CD4-positive, alpha-beta T cell treated with Interferon gamma for 1 hour (primary cell): ENCODE results near the gene CYB5A.
A peak's percentile ranks its signal among the peaks of the same experiment; 100 is the strongest.

Source experiments
- DNase-seq: peaks from one replicate; pipeline ENCODE4 v3.0.0-alpha.2; 2020

Gene CYB5A

DNA sequence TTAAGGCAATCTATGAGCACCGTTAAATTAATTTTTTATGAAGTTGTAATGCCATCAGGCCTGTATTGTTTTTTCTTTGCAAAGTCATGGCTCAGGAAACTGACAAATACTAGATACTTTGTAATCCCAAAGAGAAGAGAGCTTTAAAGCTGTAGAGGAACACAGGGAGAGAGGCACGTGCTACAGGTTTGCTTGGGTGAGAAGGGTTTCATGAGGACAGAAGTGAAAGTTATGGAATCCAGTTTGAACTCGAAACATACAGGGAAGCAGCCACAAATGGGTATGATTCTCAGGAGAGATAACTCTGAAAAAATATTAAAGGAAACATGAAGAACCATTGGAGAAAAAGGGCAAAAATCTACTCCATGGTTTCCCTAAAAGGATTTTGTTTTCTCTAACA, 49.8 kb downstream of the CYB5A start:
- no peak for DNase-seq

DNA sequence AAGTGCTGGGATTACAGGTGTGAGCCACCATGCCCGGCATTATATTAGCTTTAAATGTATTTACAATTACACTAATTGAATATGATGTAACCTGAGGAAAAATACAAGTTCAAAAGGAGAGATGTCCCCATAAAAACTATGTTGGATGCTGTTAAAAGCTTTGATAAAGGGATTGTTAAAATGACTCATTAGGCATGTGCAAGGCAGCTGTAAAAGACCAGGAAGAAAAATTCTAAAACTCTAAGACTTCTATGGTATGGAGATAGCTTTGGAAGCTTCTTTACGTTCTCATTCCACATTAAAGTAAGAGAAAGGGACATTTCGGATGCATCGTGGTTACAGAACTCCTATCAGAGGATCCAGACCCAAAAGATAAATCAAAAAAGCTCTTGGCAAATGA, 50.3 kb downstream of the CYB5A start:
- no peak for DNase-seq

DNA sequence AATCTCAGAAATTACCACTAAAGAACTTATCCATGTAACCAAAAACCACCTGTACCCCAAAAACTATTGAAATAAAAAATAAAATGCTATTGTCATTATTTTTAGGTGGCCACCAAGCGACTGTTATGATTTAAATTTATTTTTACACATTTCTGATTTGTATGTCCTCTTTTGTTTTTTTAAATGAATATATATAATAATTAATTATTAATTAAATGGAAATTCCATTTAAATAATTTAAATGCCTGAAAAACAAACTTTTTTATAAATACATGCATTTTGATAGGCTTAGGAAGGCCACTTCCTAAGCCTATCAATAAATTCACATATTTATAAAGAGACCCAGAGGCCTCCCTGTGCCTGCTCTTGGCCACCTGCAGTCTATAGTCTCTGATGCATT, 52.2 kb downstream of the CYB5A start:
- DNase-seq, result no peak

DNA sequence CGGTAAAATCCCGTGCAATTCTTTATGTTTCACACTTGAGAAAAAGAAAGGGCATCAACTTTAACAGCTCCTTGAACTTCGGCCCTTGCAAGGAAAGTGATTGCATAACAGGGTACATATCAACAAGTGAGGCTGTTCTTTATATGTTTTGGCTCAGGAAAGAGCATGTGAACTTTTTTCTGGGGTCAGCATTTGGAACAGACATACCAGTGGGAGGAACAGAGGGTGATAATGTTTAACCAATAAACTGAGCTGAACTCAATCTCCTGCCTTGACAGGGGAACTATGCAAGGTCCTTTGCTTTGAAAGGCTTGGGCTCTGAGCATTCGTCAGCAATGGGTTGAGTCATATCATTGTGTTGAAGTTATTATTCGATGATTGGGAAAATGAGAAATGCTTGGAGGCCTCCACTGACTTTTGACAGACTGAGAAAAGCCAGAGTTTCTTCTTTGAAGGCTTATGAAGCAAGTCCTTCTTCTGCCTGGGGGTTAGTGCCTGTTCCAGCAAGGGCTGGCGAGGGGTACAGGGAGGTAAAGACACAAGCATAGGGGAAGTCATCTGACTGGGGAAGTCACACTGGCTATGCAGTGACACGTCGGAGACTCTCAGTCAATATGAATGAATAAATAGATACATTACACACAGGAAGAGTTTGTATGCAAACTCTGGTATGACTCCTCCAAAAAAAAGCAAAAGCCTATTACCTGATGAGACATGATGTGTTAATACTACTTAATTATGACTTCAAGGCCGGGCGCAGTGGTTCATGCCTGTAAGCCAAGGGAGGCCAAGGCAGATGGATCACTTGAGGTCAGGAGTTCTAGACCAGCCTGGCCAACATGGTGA, 57.2 kb downstream of the CYB5A start:
- peak; percentile 4 for DNase-seq

DNA sequence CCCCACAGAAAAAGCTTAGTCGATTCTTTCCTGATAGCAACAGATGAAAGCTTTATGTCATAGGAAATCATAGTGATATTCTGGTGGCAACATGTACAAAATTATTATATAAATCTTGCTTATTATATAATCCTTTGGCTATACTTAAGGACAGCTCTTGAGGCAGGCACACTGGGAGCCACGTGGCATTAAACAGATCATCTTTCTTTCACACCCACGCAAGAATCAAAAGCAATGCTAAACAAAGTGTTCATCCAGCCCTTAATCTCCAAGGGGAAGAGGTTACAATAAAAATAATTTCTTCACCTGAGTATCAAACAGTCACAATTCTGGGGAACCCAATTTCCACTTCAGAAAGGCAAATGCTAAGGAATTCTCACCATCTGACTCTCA, 57.8 kb downstream of the CYB5A start:
- no peak for DNase-seq

DNA sequence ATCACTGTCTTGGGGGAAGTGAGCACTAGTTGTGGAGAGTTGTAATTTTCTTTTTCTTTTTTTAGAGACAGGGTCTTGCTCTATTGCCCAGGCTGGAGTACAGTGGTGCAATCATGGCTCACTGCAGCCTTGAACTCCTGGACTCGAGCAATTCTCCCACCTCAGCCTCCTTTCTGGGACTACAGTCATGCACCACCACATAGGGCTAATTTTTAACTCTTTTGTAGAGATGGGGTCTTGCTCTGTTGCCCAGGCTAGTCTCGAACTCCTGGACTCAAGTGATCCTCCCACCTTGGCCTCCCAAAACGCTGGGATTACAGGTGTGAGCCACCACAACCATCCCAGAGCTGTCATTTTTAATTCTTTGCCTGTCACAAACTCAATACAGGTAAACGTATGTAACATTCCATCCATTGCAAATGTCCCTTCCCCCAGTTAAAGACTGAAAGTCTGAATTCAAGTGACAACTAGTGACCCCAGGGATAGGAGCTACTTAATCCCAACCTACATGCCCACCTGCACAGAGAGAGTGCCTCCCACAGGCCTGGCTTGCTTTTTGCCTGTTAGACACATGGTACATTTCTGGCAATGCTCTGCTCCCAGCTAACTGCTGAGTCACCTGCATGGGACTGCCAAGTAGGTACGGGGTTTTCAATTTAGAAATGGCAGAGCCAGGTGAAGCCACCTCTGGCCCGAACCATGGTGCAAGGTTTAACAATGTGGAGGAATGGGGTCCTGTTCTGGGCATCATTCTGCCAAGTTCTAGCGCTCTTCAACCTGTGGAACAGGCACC, 60.6 kb downstream of the CYB5A start:
- DNase-seq, result no peak

DNA sequence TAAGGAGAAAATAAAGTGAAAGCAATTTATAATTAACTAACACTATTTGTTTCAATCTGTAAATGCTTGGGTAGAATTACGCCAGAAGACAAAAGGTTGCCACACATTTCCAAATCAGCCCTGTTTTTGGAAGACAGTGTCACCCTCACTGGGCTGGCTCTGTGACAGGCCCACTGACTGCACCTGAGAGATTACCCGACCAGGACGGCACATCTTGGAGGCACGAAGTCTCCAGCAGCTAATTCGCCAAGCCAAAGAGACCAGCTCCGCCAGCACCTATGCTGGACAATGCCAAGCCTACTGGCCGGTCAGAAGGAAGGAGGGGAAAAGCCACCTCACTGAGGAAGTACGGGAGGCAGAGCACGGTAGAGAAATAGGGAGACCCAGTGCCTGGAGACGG, 61.9 kb downstream of the CYB5A start:
- DNase-seq, result no peak

DNA sequence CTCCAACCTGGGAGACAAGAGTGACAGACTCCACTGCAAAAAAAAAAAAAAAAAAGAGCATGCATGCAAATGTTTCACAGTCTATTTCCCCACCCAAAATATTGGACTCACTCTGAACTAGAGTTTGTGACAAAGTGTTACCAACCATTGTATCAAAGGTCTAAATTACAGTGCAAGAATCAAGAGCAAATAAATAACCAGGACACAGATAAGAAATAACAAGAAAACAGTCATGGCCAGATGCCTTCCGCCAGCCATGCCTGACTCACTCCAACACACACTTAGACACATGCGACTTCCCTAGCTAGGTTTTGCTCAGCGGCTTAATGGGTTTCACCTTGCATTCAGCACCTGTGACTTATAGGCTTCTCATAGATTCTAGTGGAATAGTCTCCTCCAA, 62.8 kb downstream of the CYB5A start:
- no peak for DNase-seq

DNA sequence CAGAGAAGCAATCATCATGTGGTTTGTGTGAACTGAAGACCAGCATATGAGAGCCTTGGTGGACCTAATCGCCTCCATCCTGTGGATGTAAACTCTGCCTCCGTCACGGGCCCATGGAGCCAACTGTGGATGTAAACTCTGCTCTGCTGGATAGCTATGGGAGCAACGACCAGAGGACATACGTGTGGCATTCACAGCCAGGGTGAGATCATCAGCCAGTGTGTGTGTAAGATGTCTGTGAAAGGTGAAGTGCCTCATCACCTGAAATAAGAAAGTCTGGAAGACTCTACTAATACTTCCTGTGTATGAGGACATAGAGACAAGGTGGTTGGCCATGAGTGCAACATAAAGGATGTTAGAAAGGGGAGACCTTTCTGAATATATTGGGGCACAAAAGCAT, 63.5 kb downstream of the CYB5A start:
- DNase-seq, result no peak

DNA sequence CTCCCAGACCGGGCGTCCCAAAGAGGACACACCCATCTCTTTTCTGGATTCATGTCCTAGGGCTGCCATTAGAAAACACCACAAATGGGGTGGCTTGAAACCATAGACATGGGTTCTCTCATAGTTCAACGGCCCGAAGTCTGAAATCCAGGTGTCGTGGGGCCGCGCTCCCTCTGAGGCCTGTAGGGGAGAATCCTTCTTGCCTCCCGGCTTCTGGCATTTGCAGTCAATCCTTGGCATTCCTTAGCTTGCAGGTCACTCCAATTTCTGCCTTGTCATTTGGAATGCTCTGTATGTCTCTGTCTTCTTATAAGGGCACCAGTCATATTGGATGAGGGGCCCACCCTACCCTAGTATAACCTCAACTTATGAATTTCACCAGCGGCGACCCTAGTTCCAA, 65.1 kb downstream of the CYB5A start:
- DNase-seq, result no peak

DNA sequence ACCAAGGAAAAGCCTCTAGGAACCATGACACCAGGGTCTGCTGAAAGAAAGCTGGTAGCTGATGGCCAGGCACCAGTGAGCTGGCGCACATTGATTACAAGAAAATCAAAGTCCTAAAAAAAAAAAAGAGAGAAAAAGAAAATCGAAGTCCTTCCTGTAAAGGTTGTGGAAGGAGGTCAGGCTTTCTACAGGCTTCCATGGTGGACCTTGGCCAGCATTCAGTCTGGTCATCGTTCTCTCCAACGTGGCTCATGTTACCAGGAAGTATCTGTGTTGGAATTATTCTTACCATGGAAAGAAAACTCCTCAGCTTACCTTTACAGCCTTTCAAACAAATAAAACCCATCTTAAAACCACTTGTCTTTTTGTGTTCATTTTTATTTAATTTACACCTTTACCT, 65.6 kb downstream of the CYB5A start:
- DNase-seq, result no peak

DNA sequence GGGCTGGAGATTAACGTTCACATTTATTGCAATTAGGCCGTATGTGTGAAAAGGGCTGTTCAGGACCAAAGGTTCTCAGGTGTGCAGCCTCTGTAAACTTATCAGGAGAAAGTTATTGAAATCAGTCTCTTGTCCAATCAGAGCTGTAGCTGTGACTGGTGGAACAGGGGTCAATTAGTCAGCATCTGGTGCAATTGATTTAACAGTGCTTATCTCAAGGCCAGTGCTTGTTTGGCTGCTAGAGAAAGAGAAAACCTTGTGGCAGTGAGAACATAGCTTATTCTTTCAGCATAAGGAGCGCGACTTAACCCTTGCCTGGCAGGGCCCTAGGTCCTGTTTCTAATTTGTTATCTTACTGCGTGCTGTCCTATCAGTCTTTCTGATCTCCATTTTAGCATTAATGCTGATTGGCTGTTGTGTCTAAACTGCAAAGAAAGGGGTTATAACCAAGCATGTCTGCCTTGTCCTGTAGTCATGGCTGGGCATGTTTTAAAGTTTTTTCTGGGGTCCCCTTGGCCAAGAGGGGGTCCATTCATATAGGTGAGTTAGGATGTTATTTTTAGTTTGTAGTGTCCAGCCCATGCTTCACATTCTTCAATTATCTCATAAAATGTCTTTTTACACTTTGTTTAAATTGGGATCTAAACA, 66.4 kb downstream of the CYB5A start:
- no peak for DNase-seq

DNA sequence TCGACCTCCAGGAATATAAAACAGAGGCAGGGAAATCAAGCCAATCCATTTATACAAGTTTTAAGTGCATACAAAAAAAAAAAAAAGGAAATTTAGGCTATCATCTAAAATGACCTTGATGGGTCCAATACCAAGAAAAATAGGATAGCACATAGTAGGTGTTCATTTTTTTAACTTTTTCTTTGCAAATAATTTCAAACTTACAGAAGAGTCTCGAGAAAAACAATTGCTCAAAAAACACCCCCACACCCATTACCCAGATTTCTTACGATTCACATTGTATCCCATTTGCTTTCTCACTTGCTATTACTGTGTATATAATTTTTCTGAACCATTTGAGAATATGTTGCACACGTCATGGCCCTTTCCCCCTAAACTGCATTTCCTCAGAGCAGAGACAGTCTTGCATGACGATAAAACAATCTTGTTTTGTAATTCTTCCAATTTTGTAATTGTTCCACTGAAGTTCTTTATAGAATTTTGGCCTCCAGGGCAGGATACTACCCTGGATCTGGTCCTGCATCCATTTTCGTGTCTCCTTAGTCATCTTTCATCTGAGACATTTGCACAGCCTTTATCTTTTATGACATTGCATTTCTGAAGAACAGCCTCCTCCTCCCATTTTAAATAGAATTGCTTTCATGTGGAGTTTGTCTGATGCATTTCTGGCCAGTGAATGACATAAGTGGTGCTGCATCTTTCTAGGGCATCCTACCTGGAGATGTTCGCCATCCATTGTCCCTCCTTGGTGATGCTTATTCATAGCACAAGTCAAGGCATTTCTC, 68.9 kb downstream of the CYB5A start:
- no peak for DNase-seq

DNA sequence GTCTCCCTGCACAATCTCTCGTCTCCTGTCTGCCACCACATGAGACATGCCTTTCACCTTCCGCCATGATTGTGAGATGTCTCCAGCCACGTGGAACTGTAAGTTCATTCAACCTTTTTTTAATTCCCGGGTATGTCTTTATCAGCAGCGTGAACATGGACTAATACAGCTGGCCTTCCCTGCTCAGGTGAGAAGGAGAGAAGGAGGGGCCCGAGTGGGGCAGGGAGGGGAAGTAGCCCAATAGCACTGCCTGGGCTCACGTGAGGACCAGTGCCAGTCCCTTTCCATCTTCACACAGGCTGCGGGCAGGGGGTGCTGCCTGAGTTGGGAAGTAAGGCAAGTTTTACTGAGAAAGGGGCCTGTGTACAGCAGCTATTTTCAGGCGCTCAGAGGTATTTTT, 70.7 kb downstream of the CYB5A start:
- no peak for DNase-seq

DNA sequence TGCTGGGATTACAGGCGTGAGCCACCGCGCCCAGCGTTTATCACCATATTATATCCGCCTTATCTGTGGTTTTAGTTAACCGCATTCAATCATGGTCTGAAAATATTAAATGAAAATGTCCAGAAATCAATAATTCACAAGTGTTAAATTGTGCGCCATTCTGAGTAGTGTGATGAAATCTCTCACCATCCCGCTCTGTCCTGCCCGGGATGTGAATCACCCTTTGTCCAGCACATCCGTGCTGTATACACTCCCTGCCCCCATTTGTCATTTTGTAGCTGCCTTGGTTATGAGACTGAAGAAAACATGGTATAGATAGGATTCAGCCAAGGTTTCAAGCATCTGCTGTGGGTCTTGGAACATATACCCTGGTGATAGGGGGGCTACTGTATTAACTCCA, 72.7 kb downstream of the CYB5A start:
- DNase-seq, result no peak

DNA sequence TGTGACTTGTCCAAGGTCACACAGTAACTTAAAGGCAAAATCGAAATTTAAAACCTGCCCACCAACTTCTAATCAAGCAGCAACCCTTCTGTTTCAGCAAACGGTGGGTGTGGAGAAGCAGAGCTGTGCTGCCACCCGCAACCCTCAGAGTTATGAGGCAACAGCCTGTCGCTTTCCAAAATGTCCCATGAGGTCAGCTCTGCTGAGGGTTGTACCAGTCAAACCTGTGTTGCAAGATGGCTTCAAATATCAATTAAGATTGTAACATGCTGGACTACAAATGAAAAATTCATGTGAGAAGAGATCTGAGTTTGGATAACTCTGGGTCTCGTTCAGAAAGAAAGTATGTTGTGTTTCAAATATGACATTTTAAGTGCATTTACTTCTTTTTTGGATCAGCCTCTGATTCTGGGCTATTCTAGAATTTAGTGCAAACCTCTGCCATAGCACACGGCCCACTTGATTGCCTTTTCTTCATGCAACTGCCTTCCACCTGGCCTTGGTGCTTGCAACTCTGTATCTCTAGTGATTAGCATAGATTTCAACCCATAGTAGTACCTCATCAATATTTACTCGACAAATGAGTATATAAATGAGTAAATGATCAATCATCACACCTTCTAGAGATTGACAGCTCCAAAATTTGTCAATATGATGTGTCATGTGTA, 74.2 kb downstream of the CYB5A start:
- DNase-seq, result no peak

DNA sequence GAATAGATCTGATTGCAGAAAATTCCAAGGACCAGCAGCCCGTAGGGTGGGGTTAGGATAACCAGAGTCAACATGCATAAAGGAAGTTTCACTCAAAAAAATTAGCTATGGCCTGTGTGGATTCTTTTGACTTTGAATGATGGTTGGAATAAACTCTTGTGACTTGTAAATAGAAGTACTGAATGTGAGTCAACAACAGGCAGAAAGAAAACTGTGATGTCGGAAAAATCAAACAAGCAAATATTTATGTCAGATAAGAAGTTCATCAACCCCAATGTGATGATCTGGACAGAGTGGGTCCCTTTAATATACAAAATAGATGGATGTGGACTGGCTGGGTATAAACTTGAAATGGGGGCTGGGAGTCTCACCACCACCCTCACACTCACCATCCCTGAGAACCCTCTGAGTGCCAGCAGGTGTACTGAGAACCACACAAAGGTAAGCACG, 75.1 kb downstream of the CYB5A start:
- no peak for DNase-seq

DNA sequence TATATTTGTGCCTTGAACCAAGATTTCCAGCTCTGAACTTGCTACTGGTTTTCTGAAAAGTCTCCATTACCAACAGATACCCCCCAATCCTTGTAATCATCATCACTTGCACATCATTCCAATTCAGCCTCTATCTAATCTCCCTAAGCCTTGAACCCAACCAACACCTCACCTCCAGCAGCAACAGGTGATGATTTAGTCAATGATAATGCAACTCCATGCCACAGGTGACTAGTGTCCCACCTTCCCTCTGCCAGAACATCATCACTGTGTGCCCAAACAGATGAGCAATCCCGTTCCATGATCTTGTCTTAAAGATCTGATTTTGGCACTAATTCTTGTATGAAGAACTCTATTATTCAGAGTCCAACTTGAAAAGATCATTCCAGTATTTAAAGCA, 75.9 kb downstream of the CYB5A start:
- no peak for DNase-seq

DNA sequence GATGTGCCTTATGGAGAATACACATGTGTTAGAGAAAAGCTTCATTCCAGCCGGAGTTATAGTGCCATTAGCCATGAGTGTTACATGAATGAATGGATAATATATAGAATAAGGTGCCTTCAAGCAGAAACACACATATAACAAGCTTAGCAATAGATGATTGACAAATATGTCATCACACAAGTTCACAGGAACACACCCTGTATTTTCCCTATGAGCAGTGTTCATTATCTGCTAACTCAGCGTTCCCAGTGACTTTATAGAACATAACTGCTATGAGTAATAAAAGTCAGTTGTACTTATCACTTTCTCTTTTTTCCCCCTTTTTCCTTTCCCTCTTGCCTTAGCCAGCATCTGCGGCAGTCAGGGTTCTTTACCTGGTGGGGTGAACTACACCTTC, 78.3 kb downstream of the CYB5A start:
- DNase-seq, result no peak

DNA sequence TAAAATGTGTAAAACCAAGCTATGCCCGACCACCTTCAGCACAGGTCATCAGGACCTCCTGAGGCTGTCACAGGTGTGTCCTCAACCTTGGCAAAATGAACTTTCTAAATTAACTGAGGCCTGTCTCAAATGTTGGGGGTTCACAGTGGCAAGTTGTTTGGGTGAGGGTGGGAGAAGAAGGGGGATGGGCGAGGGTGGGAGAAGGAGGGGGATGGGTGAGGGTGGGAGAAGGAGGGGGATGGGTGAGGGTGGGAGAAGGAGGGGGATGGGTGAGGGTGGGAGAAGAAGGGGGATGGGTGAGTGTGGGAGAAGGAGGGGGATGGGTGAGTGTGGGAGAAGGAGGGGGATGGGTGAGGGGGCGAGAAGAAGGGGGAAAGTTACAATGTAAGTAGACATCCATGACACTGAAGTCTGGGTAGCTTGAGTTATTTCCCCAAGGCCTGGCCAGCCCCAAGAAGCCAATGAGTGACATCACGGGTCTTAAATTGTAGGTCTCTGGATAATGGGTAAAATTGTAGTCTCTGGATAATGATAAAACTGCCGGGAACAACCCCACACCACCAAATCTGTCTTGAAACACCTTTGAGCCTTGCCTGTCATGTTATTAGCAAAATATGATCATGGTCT, 87.1 kb downstream of the CYB5A start:
- DNase-seq, result no peak

DNA sequence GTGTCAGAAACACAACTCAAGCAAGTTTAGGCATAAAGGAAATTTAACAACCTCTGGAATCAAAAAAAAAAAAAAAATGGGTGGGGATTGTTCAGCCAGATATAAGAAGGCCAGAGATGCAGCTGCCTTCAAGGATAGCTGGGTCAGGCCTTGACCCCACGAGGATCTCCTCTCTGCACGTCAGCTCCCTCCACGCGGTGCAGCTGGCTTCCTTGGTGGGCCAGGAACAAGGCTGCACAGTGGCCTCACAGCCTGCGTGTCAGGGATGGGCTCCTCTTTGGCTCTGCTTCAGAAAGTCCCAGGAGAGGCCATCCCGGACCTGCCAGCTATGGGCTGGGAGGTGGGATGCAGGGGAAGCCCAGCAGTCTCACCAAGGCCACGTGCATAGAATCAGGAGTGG, 88.0 kb downstream of the CYB5A start:
- DNase-seq, result no peak
